ENCODE results near the gene PLPP1. TPM values are rescaled to one million over a fixed set of nuclear protein-coding genes. Genes with fewer than 3 reads are reported as not detected.

PLPP1 gene
- total RNA-seq, 1 donor from 2014 or later, result 23.9 TPM

DNA sequence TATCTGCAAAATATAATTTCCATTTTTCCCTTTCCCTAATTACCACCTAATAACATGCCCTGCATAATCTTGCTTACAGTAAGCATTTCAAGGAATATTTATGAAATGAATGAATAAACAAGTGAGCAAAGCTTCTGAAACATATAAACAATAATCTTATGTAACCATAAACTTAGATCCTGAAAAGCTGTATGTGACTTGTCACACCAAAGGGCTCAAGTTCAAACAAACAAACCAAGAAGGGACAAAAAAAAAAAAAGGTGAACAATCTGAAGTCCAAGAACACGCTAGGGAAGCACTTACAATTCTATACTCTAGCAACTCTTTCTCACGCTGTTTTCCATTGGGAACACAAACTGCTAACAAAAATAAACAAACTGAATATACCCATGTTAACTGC is 36.3 kb downstream of the PLPP1 start:
- no peaks in the 10 kb centered on the region for H3K27me3 Mint-ChIP-seq (ENCODE audit: insufficient read depth, low read depth)
- no peaks in the 10 kb centered on the region for H3K9me3 Mint-ChIP-seq
- H3K27ac Mint-ChIP-seq, result no peak overlapping the region
- Histone ChIP-seq H2AFZ (replicated peaks) (no peak overlapping the region), H3K27ac (no peak overlapping the region), H3F3A (ENCODE audit: low read depth) (no peaks in the 10 kb centered on the region), H3K9me3 (ENCODE audit: low read depth) (no peaks in the 10 kb centered on the region), H3K4me2 (no peak overlapping the region), H3K4me1 (peaks cover 12% of the 10 kb centered on the region), H3K79me2 (ENCODE audit: low read depth) (peaks cover 92% of the 10 kb centered on the region), H3K9ac (no peak overlapping the region), H3K36me3 (no peaks in the 10 kb centered on the region), H3K27me3 (no peaks in the 10 kb centered on the region), H3K4me3 (no peak overlapping the region), H4K20me1 (ENCODE audit: low read depth) (peaks cover 6% of the 10 kb centered on the region)
- no peak for TF ChIP-seq EZH2phosphoT487 (IDR thresholded peaks at IDR 0.05)
- no peak for TF ChIP-seq CTCF (IDR thresholded peaks at IDR 0.05)
- TF ChIP-seq EZH2 (IDR thresholded peaks at IDR 0.05), result no peak
- no peaks in the 10 kb centered on the region for H3K36me3 Mint-ChIP-seq
- DNase-seq (ENCODE audit: low spot score), result no peak
- no peak overlapping the region for H3K4me3 Mint-ChIP-seq
- peaks cover 12% of the 10 kb centered on the region for H3K4me1 Mint-ChIP-seq

DNA sequence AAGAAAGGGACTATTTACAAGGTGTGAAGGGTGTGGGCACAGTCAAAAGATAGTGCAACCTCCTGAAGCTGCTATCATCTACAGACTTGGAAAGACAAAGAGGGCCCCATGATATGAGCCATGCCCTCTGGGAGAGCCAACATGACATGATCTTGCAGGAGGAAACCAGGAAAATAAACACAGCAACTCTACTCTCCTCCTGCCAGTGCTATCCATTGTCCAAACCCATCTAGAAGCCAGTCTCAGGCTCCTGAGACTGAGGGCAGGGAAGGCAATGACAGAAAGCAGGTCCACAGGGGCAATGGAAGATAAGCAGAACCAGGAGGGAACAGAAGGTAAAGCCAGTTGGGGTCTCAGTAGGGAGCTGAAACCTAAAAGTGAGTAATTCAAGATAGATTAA is 37.1 kb downstream of the PLPP1 start:
- H3K9me3 ChIP-seq (ENCODE audit: low read depth), result no peaks in the 10 kb centered on the region
- DNase-seq (ENCODE audit: low spot score), result no peak
- no peaks in the 10 kb centered on the region for H3K27me3 Mint-ChIP-seq (ENCODE audit: insufficient read depth, low read depth)
- H3K79me2 ChIP-seq (ENCODE audit: low read depth), result peaks cover 94% of the 10 kb centered on the region
- no peak overlapping the region for H3K27ac ChIP-seq
- H3K4me2 ChIP-seq, result no peak overlapping the region
- H3F3A ChIP-seq (ENCODE audit: low read depth), result no peaks in the 10 kb centered on the region
- no peak overlapping the region for H3K9ac ChIP-seq
- H2AFZ ChIP-seq (replicated peaks), result no peak overlapping the region
- no peaks in the 10 kb centered on the region for H3K36me3 ChIP-seq
- H3K4me1 Mint-ChIP-seq, result peaks cover 6% of the 10 kb centered on the region
- H3K27me3 ChIP-seq, result no peaks in the 10 kb centered on the region
- no peaks in the 10 kb centered on the region for H3K36me3 Mint-ChIP-seq
- H3K4me3 Mint-ChIP-seq, result no peak overlapping the region
- H4K20me1 ChIP-seq (ENCODE audit: low read depth), result peaks cover 6% of the 10 kb centered on the region
- no peak overlapping the region for H3K27ac Mint-ChIP-seq
- TF ChIP-seq CTCF (IDR thresholded peaks at IDR 0.05) (no peak), EZH2phosphoT487 (IDR thresholded peaks at IDR 0.05) (no peak), EZH2 (IDR thresholded peaks at IDR 0.05) (no peak)
- peaks cover 6% of the 10 kb centered on the region for H3K4me1 ChIP-seq
- no peaks in the 10 kb centered on the region for H3K9me3 Mint-ChIP-seq
- H3K4me3 ChIP-seq, result no peak overlapping the region

- no peaks in the 10 kb centered on the region for H3K27me3 ChIP-seq
- H3K36me3 ChIP-seq, result no peaks in the 10 kb centered on the region
- H3K4me1 ChIP-seq, result peaks cover 4% of the 10 kb centered on the region
- no peak overlapping the region for H3K9ac ChIP-seq
- Mint-ChIP-seq H3K27ac (no peak overlapping the region), H3K4me1 (peaks cover 2% of the 10 kb centered on the region), H3K36me3 (peaks cover 3% of the 10 kb centered on the region), H3K27me3 (ENCODE audit: insufficient read depth, low read depth) (no peaks in the 10 kb centered on the region), H3K4me3 (no peak overlapping the region), H3K9me3 (no peaks in the 10 kb centered on the region)
- H3F3A ChIP-seq (ENCODE audit: low read depth), result no peaks in the 10 kb centered on the region
- H3K4me3 ChIP-seq, result no peak overlapping the region
- TF ChIP-seq EZH2phosphoT487 (IDR thresholded peaks at IDR 0.05), result no peak
- TF ChIP-seq CTCF (IDR thresholded peaks at IDR 0.05), result no peak
- no peak overlapping the region for H3K27ac ChIP-seq
- no peak overlapping the region for H2AFZ ChIP-seq (replicated peaks)
- H3K79me2 ChIP-seq (ENCODE audit: low read depth), result peaks cover 82% of the 10 kb centered on the region
- no peak overlapping the region for H3K4me2 ChIP-seq
- DNase-seq (ENCODE audit: low spot score), result no peak
- peaks cover 6% of the 10 kb centered on the region for H4K20me1 ChIP-seq (ENCODE audit: low read depth)
- no peaks in the 10 kb centered on the region for H3K9me3 ChIP-seq (ENCODE audit: low read depth)
These were observed 39.5 kb downstream of the PLPP1 start for GRCh38 chr5:55495216-55495615.
